GM21576 (cell line): Measurements from ENCODE around the gene POMT1.

ENCODE experiments used
- ATAC-seq: cut with Tn5 transposase; IDR thresholded peaks from one replicate; pipeline ENCODE4 v1.9.1; 2021; ENCODE audit warnings: mild to moderate bottlenecking, moderate library complexity; ENCODE audit not compliant: unreplicated experiment

POMT1 gene

GRCh38 chr9:131476777-131477345 is 25.9 kb upstream of the POMT1 start:
- no peak for ATAC-seq

GRCh38 chr9:131477367-131477766 is 25.4 kb upstream of the POMT1 start:
- ATAC-seq: no peak

- ATAC-seq: no peak
These were observed 24.8 kb upstream of the POMT1 start for GRCh38 chr9:131477816-131478419.

DNA sequence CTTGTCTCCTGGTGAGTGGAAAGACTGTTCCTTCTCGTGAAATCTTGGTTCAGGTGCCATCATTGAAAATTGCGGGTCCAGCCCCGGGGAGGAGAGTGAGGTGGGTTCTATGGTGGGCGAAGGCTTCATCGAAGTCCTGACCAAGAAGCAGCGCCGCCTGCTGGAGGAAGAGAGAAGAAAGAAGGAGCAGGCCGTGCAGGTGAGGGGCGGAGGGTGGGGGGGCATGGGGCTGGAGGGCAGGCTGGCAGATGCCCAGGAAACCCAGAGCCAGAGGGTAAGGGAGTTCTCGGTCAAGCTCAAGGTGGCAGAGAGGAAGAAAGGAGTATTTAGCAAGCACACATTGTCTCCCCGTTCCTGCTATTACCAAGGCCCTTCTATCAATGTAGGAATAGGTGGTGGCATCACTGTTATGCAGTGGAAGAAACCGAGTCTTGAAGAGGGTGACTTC is 24.3 kb upstream of the POMT1 start:
- ATAC-seq: no peak

GRCh38 chr9:131478911-131479310 is 23.8 kb upstream of the POMT1 start:
- no peak for ATAC-seq

DNA sequence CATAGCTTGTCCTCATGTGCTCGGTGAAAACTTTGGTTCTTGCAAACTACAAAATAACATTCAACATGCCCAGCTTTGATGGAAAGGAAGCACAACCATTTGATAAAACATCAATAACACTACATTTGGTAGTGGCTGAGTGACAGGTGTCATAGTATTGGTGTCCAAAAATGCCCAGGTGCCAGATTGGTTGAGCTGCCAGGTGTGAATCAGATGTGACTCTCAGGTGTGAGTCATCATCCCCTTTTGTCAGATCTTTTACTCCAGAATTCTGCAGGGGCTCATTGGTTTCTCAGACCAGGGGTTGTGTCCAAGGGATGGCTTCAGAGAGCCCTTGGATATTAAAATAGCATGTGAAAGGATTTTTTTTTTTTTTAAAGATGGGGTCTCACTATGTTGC is 22.5 kb upstream of the POMT1 start:
- no peak for ATAC-seq

GRCh38 chr9:131481441-131482342 is 21.0 kb upstream of the POMT1 start:
- ATAC-seq: no peak

GRCh38 chr9:131482343-131483006 is 20.2 kb upstream of the POMT1 start:
- no peak for ATAC-seq

DNA sequence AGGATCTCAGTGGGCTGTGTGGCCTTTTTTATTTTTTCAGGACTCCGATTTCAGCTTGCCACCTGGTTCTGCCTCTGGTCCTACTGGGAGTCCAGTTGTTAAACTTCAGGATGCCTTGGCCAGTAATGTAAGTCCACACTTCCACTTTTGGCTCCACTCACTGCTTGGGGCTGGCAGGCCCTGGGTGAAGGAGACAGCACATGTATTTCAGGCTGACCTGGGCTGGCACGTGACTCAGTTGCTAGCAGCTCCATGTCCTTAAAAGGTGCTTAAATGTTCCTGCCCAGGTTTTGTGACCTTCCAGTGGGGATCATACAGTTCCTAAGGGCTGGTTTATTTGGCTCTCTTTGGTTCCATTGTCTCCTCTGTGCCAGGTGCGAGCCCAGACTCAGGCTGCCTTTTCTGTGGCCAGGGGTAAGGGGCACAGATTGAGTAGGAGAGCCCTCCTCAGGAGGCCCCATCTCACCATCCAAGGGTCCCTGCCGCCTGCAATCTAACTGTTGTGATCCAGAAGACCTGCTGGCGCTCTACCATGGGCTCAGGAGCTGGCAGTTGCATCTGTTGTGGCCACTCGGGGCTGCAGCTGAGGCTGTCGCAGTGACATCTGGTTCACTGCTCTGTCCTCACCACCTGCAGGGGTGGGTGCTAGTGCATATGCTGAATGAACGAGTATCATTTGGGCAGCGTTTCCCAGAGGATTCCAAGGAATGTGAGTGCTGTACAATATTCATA is 19.2 kb upstream of the POMT1 start:
- no peak for ATAC-seq

- ATAC-seq: no peak
These were observed 18.7 kb upstream of the POMT1 start for GRCh38 chr9:131484051-131484445.

DNA sequence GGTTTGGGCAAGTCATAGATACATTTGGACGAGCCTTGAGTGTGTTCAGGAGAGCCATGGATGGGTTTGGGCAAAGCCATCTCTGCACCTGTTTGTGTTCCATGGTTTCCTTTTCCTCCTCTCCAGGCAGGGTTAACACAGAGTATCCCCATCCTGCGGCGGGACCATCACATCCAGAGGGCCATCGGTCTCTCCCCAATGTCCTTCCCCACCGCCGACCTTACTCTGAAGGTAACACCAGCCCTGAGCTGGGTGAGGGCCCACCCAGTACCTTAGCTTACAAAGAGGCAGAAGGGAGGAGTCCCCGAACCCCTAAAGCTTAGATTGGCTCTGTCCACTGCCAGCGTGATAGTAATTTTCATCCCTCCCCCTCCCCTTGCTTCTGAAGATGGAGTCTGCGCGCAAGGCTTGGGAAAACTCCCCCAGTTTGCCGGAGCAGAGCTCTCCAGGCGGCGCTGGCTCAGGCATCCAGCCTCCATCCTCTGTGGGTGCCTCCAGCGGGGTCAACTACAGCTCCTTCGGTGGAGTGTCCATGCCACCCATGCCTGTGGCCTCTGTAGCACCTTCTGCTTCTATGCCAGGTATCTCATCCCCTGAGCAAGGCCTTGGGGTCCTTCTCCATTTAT is 18.0 kb upstream of the POMT1 start:
- no peak for ATAC-seq

DNA sequence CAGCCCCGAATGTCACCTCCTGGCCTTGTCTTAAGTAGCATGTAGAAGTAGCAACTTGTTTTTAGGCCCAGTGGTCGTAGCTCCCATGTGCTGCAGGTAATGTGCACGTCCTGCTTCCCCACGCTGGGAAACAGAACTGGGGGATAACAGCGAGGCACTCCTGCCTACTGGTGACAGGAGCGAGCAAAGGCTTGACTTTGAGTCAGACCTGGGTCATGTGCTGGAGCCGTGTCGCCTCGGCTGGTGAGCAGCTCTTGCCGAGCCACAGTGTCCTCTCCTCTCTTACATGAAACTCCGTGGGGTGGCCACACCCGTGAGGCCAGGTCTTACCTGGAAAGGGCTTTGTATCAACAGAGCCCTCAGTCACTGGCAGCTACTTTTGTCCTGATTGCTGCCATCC is 17.5 kb upstream of the POMT1 start:
- no peak for ATAC-seq

DNA sequence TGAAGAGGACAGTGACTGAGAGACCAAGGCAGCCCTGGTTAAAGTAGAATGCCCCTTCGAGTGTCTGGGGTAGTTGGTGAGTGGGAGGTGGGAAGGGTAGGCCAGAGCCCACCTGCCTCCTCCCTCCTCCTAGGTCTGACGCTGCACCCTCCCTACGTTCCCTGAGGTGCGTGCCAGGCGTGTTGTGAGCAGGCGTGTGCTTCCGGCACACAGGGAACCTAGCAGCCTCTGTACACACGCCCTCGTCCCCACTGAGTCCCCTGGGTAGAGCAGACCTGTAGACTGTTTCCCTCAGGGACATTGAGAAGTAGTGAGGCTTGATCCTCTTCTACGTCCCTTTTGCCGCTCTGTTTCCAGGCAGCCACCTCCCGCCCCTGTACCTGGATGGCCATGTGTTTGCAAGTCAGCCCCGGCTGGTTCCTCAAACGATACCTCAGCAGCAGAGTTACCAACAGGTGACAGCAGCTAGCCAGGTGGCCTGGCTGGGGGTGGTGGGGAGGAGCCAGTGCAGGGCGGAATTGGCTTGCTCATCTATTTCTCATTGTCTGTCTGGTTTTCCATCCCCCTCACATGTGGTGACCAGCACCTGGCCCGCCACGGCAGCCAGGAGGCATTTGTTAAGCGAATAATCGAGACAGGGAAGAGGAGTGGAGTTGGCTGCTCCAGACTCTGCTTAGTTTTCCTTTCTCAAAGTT is 16.8 kb upstream of the POMT1 start:
- no peak for ATAC-seq

DNA sequence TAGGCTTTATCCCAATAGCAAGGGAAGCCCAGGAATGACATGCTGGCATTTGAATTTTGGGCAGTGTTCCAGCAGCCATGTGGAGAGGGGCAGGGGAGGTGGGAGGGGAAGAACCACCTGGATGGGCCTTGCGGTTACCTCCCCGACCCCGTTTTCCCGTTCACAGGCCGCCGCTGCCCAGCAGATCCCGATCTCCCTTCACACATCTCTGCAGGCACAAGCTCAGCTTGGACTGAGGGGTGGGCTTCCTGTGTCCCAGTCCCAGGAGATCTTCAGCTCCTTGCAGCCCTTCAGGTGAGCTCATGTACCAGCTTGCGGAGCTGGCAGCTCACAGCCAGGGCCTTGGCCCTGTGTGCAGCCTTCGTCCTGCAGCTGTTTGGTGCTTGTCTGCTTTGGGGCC is 15.7 kb upstream of the POMT1 start:
- no peak for ATAC-seq

DNA sequence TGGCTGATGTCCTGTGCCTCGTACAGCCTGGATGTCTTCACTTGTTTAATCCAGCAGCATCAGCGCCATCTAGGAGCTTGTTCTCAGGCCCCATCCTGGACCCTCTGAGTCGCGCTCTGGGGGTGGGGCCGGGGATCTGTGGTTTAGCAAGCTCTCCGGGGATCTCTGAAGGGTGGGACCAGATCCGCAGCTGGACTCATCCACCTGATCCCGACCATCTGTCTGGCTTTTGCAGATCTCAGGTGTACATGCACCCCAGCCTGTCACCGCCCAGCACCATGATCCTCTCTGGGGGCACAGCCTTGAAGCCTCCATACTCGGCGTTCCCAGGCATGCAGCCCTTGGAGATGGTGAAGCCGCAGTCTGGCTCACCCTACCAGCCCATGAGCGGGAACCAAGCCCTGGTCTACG is 15.1 kb upstream of the POMT1 start:
- ATAC-seq: no peak

DNA sequence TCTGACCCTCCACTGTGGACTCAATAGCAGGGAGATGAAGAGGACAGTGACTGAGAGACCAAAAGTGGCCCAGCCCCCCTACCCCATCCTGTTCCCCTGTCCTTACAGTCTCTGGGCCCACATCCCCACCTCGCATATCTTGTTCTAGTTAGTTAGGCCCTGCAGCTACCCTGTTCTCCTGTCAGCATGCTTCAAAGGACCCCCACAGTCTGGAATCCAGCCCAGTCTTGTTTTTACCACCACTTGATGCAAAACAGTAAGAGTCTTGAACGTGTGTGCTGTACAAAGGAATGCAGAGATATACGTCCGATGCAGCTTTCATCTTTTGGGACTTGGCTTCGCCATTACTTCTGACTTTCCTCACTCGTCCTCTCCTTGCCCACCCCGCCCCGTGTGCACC is 12.2 kb upstream of the POMT1 start:
- no peak for ATAC-seq

GRCh38 chr9:131491001-131491710 is 11.6 kb upstream of the POMT1 start:
- ATAC-seq: no peak

- ATAC-seq: no peak
These were observed 10.6 kb upstream of the POMT1 start for GRCh38 chr9:131492070-131492469.

DNA sequence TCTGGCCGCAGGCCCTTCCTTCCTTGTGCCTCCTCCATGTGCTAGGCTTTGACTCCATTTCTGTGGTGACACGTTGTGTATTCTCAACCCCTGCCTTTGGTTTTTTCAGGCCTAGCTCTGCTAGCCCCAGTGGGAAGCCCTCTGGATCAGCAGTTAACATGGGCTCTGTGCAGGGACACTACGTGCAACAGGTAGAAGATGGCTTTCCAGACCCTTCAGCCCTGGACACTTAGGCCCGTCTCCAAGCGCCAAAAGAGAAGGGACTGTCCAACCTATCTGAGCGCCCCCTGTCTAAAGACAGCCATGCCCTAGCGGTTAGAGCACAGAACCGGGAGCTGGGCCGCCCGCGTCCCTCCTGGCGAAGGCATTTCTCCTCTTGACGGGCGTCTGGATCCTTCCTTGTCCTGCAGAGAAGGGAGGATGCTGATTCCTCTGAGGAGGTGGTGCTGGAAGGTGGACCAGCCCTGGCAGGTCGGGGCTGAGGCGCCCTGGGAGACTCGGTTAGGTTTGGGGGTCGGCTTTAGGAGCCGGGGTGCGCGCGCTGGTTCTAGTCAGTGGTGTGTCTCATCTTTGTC is 8.3 kb upstream of the POMT1 start:
- no peak for ATAC-seq
